HEK293 (cell line): ENCODE results near the gene STRN3.

Source experiments
- CTCF ChIA-PET: fragments of 350-600 bp; formaldehyde crosslinking; extraction: SDS; loops from one replicate; lab custom pipeline; 2021; ENCODE audit warnings: antibody characterized with exemption; lab: Yijun Ruan, JAX
- POLR2A ChIA-PET: fragments of 300-600 bp; formaldehyde crosslinking; extraction: SDS; loops from one replicate; lab custom pipeline; 2020; ENCODE audit warnings: antibody characterized with exemption, inconsistent platforms; lab: Yijun Ruan, JAX
- H3K27ac ChIP-seq: fragments of 200-500 bp; sonication (Bioruptor generic); 2 replicates; pipeline ENCODE4 v1.5.1; 2014; ENCODE audit warnings: low read depth, low read length, control low read depth, inconsistent platforms; ENCODE audit errors: extremely low read depth
- H3K36me3 ChIP-seq, 2 experiments: fragments of 200-500 bp in 1 of 2; sonication (Bioruptor generic) in 1 of 2; 1 replicate in 1 of 2; 2 replicates in 1 of 2; pipeline ENCODE4 v1.5.1; 2014 to 2017; ENCODE audit warnings: inconsistent platforms in 2 of 2, low read length in 2 of 2; ENCODE audit not compliant: control insufficient read depth in 2 of 2, insufficient read depth in 1 of 2
- H3K4me1 ChIP-seq: fragments of 200-500 bp; sonication (Bioruptor generic); 2 replicates; pipeline ENCODE4 v1.5.1; 2014; ENCODE audit warnings: mild to moderate bottlenecking, low read length, inconsistent platforms; ENCODE audit not compliant: control insufficient read depth, insufficient read depth
- H3K4me3 ChIP-seq: 2 replicates; pipeline ENCODE4 v1.5.1; 2011; ENCODE audit warnings: low read depth, mild to moderate bottlenecking, control low read depth, low read length, moderate library complexity
- H3K9me3 ChIP-seq: fragments of 200-500 bp; sonication (Bioruptor generic); 2 replicates; pipeline ENCODE4 v1.5.1; 2014; ENCODE audit warnings: low read depth, low read length, inconsistent platforms; ENCODE audit not compliant: control insufficient read depth, insufficient read depth
- EGR2 ChIP-seq: fragments of 450-650 bp; formaldehyde crosslinking; IDR thresholded peaks from 2 replicates; pipeline ENCODE4 v1.5.1; 2016; ENCODE audit warnings: low read depth, missing biosample characterization, missing genetic modification characterization
- GFI1B ChIP-seq: fragments of 450-650 bp; formaldehyde crosslinking; IDR thresholded peaks from 2 replicates; pipeline ENCODE4 v1.5.1; 2016; ENCODE audit warnings: missing biosample characterization, missing genetic modification characterization
- KLF10 ChIP-seq: fragments of 450-650 bp; IDR thresholded peaks from 2 replicates; pipeline ENCODE4 v1.5.1; 2018; ENCODE audit warnings: missing biosample characterization, mild to moderate bottlenecking, missing genetic modification characterization
- MEIS1 ChIP-seq: sonication (generic); formaldehyde crosslinking; IDR thresholded peaks from 2 replicates; pipeline ENCODE4 v1.8.1; 2022; ENCODE audit warnings: missing genetic modification reagents, mild to moderate bottlenecking, borderline replicate concordance
- YY2 ChIP-seq: fragments of 450-650 bp; formaldehyde crosslinking; IDR thresholded peaks from 2 replicates; pipeline ENCODE4 v1.5.1; 2016; ENCODE audit warnings: missing biosample characterization, missing genetic modification characterization
- ZEB2 ChIP-seq: fragments of 450-650 bp; formaldehyde crosslinking; IDR thresholded peaks from 2 replicates; pipeline ENCODE4 v1.5.1; 2016; ENCODE audit warnings: missing biosample characterization, missing genetic modification characterization
- ZNF146 ChIP-seq: fragments of 450-650 bp; formaldehyde crosslinking; IDR thresholded peaks from 2 replicates; pipeline ENCODE4 v1.5.1; 2016; ENCODE audit warnings: missing biosample characterization, missing genetic modification characterization
- ZNF174 ChIP-seq: fragments of 450-650 bp; formaldehyde crosslinking; IDR thresholded peaks from 2 replicates; pipeline ENCODE4 v1.5.0; 2017; ENCODE audit warnings: missing biosample characterization, mild to moderate bottlenecking, missing genetic modification characterization
- ZNF202 ChIP-seq: fragments of 450-650 bp; formaldehyde crosslinking; IDR thresholded peaks from 2 replicates; pipeline ENCODE4 v1.5.1; 2016; ENCODE audit warnings: missing biosample characterization, missing genetic modification characterization, borderline replicate concordance
- ZNF248 ChIP-seq: fragments of 450-650 bp; formaldehyde crosslinking; IDR thresholded peaks from 2 replicates; pipeline ENCODE4 v1.5.1; 2017; ENCODE audit warnings: missing biosample characterization, missing genetic modification characterization
- ZNF302 ChIP-seq: fragments of 450-650 bp; formaldehyde crosslinking; IDR thresholded peaks from 2 replicates; pipeline ENCODE4 v1.5.1; 2016; ENCODE audit warnings: missing biosample characterization, missing genetic modification characterization, low read depth
- ZNF37A ChIP-seq: fragments of 450-650 bp; IDR thresholded peaks from 2 replicates; pipeline ENCODE4 v1.5.1; 2018; ENCODE audit warnings: missing biosample characterization, missing genetic modification characterization
- ZNF544 ChIP-seq: fragments of 450-650 bp; formaldehyde crosslinking; IDR thresholded peaks from 2 replicates; pipeline ENCODE4 v1.5.0; 2017; ENCODE audit warnings: missing biosample characterization, missing genetic modification characterization
- ZNF785 ChIP-seq: fragments of 450-650 bp; formaldehyde crosslinking; IDR thresholded peaks from 2 replicates; pipeline ENCODE4 v1.5.1; 2016; ENCODE audit warnings: missing biosample characterization, missing genetic modification characterization
- ZNF837 ChIP-seq: fragments of 450-650 bp; formaldehyde crosslinking; IDR thresholded peaks from 2 replicates; pipeline ENCODE4 v1.5.1; 2016; ENCODE audit warnings: missing biosample characterization, missing genetic modification characterization
- ZSCAN23 ChIP-seq: fragments of 450-650 bp; formaldehyde crosslinking; IDR thresholded peaks from 2 replicates; pipeline ENCODE4 v1.5.1; 2016; ENCODE audit warnings: missing biosample characterization, missing genetic modification characterization
- ZXDB ChIP-seq: fragments of 450-650 bp; formaldehyde crosslinking; IDR thresholded peaks from 2 replicates; pipeline ENCODE4 v1.5.1; 2016; ENCODE audit warnings: missing biosample characterization, missing genetic modification characterization
- TF ChIP-seq, protein P1 (sequence below): fragments of 450-650 bp; formaldehyde crosslinking; IDR thresholded peaks from 2 replicates; pipeline ENCODE4; 2016; ENCODE audit warnings: missing biosample characterization, missing genetic modification characterization
- TF ChIP-seq, protein P2 (sequence below): fragments of 450-650 bp; formaldehyde crosslinking; IDR thresholded peaks from 2 replicates; pipeline ENCODE4 v1.5.1; 2016; ENCODE audit warnings: missing biosample characterization, missing genetic modification characterization
- TF ChIP-seq, protein P3 (sequence below): fragments of 450-650 bp; formaldehyde crosslinking; IDR thresholded peaks from 2 replicates; pipeline ENCODE4 v1.5.1; 2016; ENCODE audit warnings: missing biosample characterization, missing genetic modification characterization
- TF ChIP-seq, protein P4 (sequence below): fragments of 450-650 bp; formaldehyde crosslinking; IDR thresholded peaks from 2 replicates; pipeline ENCODE4 v1.5.1; 2016; ENCODE audit warnings: missing biosample characterization, missing genetic modification characterization

The STRN3 gene

DNA sequence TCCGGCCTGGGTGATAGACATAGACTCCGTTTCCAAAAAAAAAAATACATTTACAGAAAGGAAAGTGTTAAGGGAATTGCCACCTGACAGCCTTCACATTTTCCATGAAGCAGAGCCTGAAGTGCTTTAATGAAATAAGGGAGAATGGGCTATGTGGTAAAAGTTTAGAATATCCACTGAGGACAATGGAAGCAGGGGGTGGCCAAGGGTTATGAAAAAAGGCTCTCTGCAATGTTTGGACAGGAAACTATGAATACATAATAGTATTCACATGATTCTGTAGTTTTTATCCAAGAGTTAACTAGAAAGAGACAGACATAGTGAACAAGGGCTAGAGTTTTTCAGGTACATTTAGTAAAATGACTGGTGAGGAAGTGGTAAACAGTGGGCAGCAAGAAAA lies 76.5 kb downstream of the STRN3 start (continued):
- TF ChIP-seq, protein P1, sequence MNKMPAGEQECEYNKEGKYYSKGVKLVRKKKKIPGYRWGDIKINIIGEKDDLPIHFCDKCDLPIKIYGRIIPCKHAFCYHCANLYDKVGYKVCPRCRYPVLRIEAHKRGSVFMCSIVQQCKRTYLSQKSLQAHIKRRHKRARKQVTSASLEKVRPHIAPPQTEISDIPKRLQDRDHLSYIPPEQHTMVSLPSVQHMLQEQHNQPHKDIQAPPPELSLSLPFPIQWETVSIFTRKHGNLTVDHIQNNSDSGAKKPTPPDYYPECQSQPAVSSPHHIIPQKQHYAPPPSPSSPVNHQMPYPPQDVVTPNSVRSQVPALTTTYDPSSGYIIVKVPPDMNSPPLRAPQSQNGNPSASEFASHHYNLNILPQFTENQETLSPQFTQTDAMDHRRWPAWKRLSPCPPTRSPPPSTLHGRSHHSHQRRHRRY (tag by site-specific recombination): no peak
- TF ChIP-seq KLF10 (tag by site-specific recombination): no peak
- TF ChIP-seq MEIS1 (CRISPR knock-in tag): no peak
- TF ChIP-seq ZNF837: no peak
- TF ChIP-seq EGR2 (tag by site-specific recombination): no peak
- TF ChIP-seq ZSCAN23 (tag by site-specific recombination): no peak
- no peak for TF ChIP-seq ZNF146 (tag by site-specific recombination)
- TF ChIP-seq ZNF544 (tag by site-specific recombination): no peak
- no peak for TF ChIP-seq ZXDB (tag by site-specific recombination)
- TF ChIP-seq ZEB2 (tag by site-specific recombination): no peak

DNA sequence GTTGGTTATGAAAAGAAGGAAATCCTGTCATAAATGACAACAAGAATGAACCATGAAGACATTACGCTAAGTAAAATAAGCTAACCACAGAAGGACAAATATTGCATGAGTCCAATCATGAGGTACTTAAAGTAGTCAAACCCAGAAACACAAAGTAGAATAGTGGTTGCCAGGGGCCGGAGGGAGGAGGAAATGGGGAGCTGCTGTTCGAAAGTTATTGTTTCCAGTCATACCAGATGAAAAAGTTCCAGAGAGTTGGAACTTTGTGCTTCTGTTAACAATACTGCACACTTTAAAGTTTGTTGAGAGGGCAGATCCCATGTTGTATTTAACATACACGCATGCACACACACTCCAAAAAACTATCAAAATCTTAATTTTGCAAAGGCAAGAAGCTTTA lies 82.5 kb downstream of the STRN3 start:
- Histone ChIP-seq H3K9me3 (no peaks in the 10 kb centered on the region), H3K4me1 (peaks cover 1% of the 10 kb centered on the region; the same call in 1 of the 2 replicates), H3K36me3 (peaks cover 36 to 50% of the 10 kb centered on the region in 2 experiments), H3K27ac (no peak overlapping the region), H3K4me3 (no peak overlapping the region)
- no peak for TF ChIP-seq ZNF544 (tag by site-specific recombination)
- no peak for TF ChIP-seq ZNF174 (tag by site-specific recombination)
- TF ChIP-seq, protein P2, sequence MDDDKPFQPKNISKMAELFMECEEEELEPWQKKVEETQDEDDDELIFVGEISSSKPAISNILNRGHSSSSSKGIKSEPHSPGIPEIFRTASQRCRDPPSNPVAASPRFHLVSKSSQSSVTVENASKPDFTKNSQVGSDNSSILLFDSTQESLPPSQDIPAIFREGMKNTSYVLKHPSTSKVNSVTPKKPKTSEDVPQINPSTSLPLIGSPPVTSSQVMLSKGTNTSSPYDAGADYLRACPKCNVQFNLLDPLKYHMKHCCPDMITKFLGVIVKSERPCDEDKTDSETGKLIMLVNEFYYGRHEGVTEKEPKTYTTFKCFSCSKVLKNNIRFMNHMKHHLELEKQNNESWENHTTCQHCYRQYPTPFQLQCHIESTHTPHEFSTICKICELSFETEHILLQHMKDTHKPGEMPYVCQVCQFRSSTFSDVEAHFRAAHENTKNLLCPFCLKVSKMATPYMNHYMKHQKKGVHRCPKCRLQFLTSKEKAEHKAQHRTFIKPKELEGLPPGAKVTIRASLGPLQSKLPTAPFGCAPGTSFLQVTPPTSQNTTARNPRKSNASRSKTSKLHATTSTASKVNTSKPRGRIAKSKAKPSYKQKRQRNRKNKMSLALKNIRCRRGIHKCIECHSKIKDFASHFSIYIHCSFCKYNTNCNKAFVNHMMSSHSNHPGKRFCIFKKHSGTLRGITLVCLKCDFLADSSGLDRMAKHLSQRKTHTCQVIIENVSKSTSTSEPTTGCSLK (tag by site-specific recombination): no peak
- no peak for TF ChIP-seq ZNF37A
- TF ChIP-seq YY2 (tag by site-specific recombination): no peak
- TF ChIP-seq ZNF302 (tag by site-specific recombination): no peak
- TF ChIP-seq, protein P3, sequence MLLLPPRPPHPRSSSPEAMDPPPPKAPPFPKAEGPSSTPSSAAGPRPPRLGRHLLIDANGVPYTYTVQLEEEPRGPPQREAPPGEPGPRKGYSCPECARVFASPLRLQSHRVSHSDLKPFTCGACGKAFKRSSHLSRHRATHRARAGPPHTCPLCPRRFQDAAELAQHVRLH (tag by site-specific recombination): no peak
- TF ChIP-seq ZNF202: no peak
- no peak for TF ChIP-seq GFI1B (tag by site-specific recombination)
- TF ChIP-seq ZNF248 (tag by site-specific recombination): no peak
- TF ChIP-seq ZNF785 (tag by site-specific recombination): no peak
- TF ChIP-seq, protein P4, sequence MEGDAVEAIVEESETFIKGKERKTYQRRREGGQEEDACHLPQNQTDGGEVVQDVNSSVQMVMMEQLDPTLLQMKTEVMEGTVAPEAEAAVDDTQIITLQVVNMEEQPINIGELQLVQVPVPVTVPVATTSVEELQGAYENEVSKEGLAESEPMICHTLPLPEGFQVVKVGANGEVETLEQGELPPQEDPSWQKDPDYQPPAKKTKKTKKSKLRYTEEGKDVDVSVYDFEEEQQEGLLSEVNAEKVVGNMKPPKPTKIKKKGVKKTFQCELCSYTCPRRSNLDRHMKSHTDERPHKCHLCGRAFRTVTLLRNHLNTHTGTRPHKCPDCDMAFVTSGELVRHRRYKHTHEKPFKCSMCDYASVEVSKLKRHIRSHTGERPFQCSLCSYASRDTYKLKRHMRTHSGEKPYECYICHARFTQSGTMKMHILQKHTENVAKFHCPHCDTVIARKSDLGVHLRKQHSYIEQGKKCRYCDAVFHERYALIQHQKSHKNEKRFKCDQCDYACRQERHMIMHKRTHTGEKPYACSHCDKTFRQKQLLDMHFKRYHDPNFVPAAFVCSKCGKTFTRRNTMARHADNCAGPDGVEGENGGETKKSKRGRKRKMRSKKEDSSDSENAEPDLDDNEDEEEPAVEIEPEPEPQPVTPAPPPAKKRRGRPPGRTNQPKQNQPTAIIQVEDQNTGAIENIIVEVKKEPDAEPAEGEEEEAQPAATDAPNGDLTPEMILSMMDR (tag by site-specific recombination): no peak
- CTCF ChIA-PET: interaction anchor here (0.5 kb wide), 1 partner anchor 288 kb away, joined by 3 read pairs; no protein-coding TSS in a partner anchor
- POLR2A ChIA-PET: no interaction called here
